ENCODE measurements around the gene TBL2. TPM values are rescaled to one million over a fixed set of nuclear protein-coding genes. Genes with fewer than 3 reads are reported as not detected.
"Not testable (repeated sequence)": the region's sequence is repeated elsewhere in the genome, so short reads cannot be mapped to it uniquely, and the experiment has no call there.

Gene TBL2
- total and polyA plus RNA-seq, 2 experiments from 2014 or later = 6.9 to 27.8 TPM

DNA sequence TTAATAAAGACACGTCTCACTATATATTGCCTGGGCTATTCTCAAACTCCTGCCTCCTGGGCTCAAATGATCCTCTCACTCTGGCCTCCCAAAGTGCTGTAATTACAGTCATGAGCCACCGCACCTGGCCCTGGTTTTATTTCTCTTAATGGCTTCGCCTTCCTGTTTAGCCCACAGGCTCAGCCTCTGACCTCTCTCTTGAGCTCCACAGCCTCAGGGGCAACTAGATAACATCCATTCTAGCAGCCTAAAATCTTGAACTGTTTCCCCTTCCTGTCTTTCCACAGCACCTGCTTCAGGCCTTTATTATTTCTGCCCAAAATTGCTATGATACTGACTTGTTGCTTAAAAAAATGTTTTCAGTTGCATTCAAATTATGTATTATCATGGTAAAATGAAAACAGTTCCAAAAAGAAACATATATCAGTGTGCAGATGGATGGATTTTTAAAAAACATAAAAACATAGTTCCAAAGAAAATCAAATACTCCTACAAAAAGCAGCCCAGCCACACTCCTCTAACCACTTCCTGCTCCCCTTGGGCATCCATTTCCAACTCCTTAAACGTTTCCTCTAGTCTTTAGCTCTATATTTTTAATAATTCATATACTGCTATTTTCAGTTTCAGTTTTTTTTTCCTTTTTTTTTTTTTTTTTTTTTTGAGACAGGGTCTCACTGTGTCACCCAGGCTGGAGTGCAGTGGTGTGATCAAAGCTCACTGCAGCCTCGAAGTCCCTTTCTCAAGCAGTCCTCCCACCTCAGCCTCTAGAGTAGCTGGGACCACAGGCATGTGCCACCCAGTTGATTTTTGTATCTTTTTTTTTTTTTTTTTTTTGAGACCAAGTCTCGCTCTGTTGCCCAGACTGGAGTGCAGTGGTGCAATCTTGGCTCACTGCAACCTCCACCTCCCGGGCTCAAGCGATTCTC is 51.2 kb downstream of the TBL2 start:
- no peak overlapping the region for H3K27ac Mint-ChIP-seq
- H3K9me3 Mint-ChIP-seq = no peaks in the 10 kb centered on the region; the same call in 2 of the 3 replicates
- H3F3A ChIP-seq (replicated peaks; ENCODE audit: low read depth) = 0 out of 2 replicates have a peak, but pooled peaks cover 6% of the 10 kb centered on the region
- H3K27me3 Mint-ChIP-seq (ENCODE audit: insufficient read depth, low read depth, poor library complexity) = peaks cover 14% of the 10 kb centered on the region
- no peak for ATAC-seq
- H3K4me3 Mint-ChIP-seq = no peak overlapping the region
- no peaks in the 10 kb centered on the region for H3K36me3 ChIP-seq (ENCODE audit: insufficient read depth)
- peak; percentile 45 for DNase-seq (ENCODE audit: low spot score)
- no peak overlapping the region for H2AFZ ChIP-seq
- H3K4me1 ChIP-seq (ENCODE audit: insufficient read depth) = peaks cover 11% of the 10 kb centered on the region; the same call in 1 of the 2 replicates
- no peak overlapping the region for H3K4me3 ChIP-seq
- no peaks in the 10 kb centered on the region for H4K20me1 ChIP-seq (replicated peaks; ENCODE audit: insufficient read depth)
- H3K27ac ChIP-seq (ENCODE audit: low read depth) = no peak overlapping the region
- H3K9me2 ChIP-seq (ENCODE audit: insufficient read depth) = no peaks in the 10 kb centered on the region
- no peaks in the 10 kb centered on the region; the same call in 1 of the 2 replicates for H3K79me2 ChIP-seq (replicated peaks; ENCODE audit: insufficient read depth)
- no peaks in the 10 kb centered on the region for H3K27me3 ChIP-seq (ENCODE audit: insufficient read depth)
- no peak for TF ChIP-seq NANOG (IDR thresholded peaks at IDR 0.05; ENCODE audit: borderline replicate concordance)
- no peak for TF ChIP-seq ZNF114 (CRISPR knock-in tag; IDR thresholded peaks at IDR 0.05)
- TF ChIP-seq, protein P1, sequence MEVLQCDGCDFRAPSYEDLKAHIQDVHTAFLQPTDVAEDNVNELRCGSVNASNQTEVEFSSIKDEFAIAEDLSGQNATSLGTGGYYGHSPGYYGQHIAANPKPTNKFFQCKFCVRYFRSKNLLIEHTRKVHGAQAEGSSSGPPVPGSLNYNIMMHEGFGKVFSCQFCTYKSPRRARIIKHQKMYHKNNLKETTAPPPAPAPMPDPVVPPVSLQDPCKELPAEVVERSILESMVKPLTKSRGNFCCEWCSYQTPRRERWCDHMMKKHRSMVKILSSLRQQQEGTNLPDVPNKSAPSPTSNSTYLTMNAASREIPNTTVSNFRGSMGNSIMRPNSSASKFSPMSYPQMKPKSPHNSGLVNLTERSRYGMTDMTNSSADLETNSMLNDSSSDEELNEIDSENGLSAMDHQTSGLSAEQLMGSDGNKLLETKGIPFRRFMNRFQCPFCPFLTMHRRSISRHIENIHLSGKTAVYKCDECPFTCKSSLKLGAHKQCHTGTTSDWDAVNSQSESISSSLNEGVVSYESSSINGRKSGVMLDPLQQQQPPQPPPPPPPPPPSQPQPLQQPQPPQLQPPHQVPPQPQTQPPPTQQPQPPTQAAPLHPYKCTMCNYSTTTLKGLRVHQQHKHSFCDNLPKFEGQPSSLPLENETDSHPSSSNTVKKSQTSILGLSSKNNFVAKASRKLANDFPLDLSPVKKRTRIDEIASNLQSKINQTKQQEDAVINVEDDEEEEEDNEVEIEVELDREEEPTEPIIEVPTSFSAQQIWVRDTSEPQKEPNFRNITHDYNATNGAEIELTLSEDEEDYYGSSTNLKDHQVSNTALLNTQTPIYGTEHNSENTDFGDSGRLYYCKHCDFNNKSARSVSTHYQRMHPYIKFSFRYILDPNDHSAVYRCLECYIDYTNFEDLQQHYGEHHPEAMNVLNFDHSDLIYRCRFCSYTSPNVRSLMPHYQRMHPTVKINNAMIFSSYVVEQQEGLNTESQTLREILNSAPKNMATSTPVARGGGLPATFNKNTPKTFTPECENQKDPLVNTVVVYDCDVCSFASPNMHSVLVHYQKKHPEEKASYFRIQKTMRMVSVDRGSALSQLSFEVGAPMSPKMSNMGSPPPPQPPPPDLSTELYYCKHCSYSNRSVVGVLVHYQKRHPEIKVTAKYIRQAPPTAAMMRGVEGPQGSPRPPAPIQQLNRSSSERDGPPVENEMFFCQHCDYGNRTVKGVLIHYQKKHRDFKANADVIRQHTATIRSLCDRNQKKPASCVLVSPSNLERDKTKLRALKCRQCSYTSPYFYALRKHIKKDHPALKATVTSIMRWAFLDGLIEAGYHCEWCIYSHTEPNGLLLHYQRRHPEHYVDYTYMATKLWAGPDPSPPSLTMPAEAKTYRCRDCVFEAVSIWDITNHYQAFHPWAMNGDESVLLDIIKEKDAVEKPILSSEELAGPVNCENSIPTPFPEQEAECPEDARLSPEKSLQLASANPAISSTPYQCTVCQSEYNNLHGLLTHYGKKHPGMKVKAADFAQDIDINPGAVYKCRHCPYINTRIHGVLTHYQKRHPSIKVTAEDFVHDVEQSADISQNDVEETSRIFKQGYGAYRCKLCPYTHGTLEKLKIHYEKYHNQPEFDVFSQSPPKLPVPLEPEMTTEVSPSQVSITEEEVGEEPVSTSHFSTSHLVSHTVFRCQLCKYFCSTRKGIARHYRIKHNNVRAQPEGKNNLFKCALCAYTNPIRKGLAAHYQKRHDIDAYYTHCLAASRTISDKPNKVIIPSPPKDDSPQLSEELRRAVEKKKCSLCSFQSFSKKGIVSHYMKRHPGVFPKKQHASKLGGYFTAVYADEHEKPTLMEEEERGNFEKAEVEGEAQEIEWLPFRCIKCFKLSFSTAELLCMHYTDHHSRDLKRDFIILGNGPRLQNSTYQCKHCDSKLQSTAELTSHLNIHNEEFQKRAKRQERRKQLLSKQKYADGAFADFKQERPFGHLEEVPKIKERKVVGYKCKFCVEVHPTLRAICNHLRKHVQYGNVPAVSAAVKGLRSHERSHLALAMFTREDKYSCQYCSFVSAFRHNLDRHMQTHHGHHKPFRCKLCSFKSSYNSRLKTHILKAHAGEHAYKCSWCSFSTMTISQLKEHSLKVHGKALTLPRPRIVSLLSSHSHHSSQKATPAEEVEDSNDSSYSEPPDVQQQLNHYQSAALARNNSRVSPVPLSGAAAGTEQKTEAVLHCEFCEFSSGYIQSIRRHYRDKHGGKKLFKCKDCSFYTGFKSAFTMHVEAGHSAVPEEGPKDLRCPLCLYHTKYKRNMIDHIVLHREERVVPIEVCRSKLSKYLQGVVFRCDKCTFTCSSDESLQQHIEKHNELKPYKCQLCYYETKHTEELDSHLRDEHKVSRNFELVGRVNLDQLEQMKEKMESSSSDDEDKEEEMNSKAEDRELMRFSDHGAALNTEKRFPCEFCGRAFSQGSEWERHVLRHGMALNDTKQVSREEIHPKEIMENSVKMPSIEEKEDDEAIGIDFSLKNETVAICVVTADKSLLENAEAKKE (CRISPR knock-in tag; IDR thresholded peaks at IDR 0.05) = no peak
- H3K4me2 ChIP-seq = no peak overlapping the region
- H3K36me3 Mint-ChIP-seq (ENCODE audit: low read depth) = peaks cover under 1% of the 10 kb centered on the region; the same call in 1 of the 3 replicates
- H3K4me1 Mint-ChIP-seq = peaks cover 10% of the 10 kb centered on the region

DNA sequence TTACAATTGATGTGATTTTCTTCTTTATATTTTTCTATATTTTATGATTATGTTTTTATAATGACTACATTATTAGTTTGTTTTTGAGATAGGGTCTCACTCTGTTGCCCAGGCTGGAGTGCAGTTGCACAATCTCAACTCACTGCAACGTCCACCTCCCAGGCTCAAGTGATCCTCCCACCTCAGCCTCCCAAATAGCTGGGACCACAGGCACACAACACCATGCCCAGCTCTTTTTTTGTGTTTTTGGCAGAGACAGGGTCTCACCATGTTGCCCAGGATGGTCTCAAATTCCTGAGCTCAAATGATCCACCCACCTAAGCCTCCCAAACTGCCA is 52.3 kb downstream of the TBL2 start:
- H3K4me3 Mint-ChIP-seq; DNase-seq (ENCODE audit: low spot score); H3K4me3 ChIP-seq; H2AFZ ChIP-seq; H3K4me2 ChIP-seq; H3K9me3 Mint-ChIP-seq; H3K27ac Mint-ChIP-seq; H3K9me2 ChIP-seq (ENCODE audit: insufficient read depth); ATAC-seq; H4K20me1 ChIP-seq (replicated peaks; ENCODE audit: insufficient read depth); H3K27me3 ChIP-seq (ENCODE audit: insufficient read depth); H3F3A ChIP-seq (replicated peaks; ENCODE audit: low read depth); H3K79me2 ChIP-seq (replicated peaks; ENCODE audit: insufficient read depth); H3K36me3 ChIP-seq (ENCODE audit: insufficient read depth); H3K36me3 Mint-ChIP-seq (ENCODE audit: low read depth); H3K27ac ChIP-seq (ENCODE audit: low read depth): not testable (repeated sequence)
- Mint-ChIP-seq H3K27me3 (ENCODE audit: insufficient read depth, low read depth, poor library complexity) (peaks cover 17% of the 10 kb centered on the region), H3K4me1 (peaks cover 10% of the 10 kb centered on the region)
- peaks cover 11% of the 10 kb centered on the region; the same call in 1 of the 2 replicates for H3K4me1 ChIP-seq (ENCODE audit: insufficient read depth)
